HG03460 (cell line): ENCODE results near the gene PIM2.

Source experiments
- ATAC-seq: cut with Tn5 transposase; IDR thresholded peaks from one replicate; pipeline ENCODE4 v1.9.1; 2021; ENCODE audit not compliant: unreplicated experiment

PIM2 gene

DNA sequence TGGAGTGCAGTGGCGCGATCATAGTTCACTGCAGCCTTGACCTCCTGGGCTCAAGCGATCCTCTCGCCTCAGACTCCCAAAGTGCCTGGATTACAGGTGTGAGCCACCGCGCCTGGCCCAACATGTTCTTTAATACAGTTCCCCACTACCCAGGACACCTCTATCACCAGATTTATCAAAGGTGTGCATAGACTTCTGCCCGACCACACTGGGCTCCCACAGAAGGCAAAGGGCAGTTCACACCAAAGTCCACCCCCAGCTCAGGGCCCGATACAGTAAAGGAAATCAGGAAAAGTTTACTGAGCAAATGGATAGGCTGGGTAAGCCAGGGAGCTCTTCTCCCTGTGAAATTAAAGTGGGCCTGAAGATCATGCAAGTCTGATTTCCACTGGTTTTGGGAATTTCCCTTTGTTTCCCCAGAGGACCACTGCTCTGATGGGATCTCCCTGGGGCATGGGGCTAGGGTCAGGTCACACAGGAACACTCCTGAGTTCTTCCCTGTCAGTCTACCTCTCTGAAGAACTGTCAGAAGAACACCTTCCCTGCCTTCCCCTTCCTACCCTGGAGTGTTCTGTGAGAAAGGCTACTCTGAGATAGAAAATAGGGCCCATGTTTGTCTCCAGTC is 17.7 kb upstream of the PIM2 start:
- ATAC-seq = peak; percentile 3

DNA sequence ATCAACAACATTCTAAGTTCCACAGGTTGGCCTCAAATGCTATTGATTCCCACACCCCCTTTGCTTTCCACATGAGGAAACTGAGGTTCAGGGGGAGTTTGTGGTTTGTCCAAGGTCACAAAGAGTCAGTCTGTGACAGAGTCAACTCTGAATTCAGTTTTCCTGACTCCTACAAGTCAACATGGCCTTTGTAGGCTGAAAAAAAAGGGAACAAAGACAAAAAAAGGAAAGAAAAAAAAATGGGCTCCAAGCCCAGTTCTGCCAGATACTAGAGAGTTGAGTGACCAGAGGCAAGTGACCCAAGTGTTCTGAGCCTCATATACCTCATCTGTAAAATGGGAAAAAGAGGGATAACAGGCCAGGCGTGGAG is 16.5 kb upstream of the PIM2 start:
- no peak for ATAC-seq

- ATAC-seq = no peak
Measured at GRCh38 chrX:48934581-48935300, 15.9 kb upstream of the PIM2 start.

DNA sequence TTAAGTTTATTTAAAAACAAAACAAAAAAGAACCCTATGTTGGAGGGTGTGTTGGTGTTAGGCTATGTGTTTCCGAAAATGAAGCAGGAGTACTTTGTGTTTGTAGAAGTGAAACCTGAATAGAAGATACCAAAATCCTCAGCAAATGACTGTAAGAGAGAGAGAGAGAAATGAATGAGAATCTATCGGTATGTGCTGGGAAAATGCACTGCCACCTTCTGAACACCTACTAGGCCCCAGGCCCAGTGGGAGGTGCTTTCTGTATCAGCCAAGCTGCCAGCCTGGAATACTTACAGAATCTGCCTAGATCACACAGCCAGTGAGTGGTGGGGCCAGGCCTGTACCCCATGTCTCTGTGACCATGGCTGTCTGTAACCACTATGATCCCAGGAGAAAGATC is 14.9 kb upstream of the PIM2 start:
- no peak for ATAC-seq

- ATAC-seq = no peak
Measured at GRCh38 chrX:48927736-48928382, 9.0 kb upstream of the PIM2 start.

GRCh38 chrX:48927123-48927522 is 8.3 kb upstream of the PIM2 start:
- no peak for ATAC-seq

DNA sequence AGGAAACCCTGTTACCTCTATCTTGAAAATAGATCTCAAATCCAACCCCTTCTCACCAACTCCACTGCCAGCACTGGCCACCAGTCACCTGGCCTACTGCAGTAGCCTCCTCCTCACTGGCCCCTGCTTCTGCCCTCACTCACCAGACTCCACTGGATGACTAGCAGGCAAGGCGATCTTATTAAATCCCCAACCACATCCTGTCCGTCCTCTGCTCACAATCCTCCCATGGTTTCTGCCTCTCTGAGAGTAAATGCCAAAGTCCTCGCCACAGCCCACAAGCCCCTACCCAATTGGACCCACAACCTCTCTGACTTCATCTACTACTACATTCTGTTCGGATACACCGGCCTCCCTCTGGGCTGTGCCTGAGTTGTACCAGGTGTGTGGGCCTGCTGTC is 5.4 kb upstream of the PIM2 start:
- no peak for ATAC-seq

DNA sequence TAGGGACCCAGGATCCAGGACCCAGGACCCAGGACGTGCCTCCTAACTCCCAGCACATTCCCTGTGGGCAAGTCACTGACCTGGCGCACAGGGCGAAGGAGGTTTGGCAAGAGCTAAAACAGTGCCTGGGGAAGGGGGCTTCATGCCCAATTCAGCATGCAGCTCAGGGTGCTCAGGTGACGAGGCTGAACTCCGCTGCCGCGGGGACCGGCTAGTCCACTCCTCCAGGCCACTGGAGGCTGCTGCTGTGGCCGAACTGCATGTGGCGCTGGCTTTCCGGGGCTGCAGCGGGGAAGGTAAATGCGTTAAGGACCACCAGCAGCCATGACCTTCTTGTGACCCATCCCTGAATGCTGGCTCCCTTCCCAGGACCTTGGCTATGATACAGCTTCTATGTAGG is 4.9 kb upstream of the PIM2 start:
- no peak for ATAC-seq

GRCh38 chrX:48920718-48921104 is 1.9 kb upstream of the PIM2 start:
- no peak for ATAC-seq

DNA sequence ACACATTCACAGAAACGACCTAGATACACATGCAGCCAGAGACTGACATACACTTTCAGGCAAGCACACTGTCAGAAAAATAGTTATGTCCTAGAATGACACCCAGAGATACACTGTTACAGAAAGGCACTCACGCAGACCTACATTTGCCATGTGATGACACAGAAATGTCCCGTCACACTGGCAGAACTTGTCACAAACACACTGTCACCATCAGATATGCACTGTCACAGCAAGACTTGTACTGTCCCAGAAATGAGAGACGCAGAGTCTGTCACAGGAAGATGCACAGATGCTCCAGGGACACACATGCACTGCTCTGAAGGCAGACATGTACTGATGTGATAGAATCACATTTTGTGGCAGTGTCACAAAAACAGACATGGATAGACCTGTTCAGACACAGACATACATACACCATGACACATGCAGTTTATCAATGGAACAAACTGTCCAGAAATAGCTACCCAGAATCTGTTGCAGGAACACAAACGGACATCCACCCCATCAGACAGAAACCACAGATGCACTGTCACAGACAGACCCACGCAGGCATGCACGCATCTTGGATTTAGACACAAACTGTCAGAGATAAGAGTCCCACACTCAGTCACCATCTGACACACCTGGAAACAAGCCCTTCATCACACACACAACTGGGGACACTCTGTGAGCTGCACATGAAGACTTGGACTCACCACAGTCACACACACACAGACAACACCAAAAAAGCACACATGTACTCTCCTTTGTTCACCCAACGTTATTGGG is 1.3 kb upstream of the PIM2 start:
- no peak for ATAC-seq

GRCh38 chrX:48919360-48919841 is 577 bp upstream of the PIM2 start:
- peak; percentile 21 for ATAC-seq

GRCh38 chrX:48918301-48918642 is 552 bp downstream of the PIM2 start:
- ATAC-seq = no peak

DNA sequence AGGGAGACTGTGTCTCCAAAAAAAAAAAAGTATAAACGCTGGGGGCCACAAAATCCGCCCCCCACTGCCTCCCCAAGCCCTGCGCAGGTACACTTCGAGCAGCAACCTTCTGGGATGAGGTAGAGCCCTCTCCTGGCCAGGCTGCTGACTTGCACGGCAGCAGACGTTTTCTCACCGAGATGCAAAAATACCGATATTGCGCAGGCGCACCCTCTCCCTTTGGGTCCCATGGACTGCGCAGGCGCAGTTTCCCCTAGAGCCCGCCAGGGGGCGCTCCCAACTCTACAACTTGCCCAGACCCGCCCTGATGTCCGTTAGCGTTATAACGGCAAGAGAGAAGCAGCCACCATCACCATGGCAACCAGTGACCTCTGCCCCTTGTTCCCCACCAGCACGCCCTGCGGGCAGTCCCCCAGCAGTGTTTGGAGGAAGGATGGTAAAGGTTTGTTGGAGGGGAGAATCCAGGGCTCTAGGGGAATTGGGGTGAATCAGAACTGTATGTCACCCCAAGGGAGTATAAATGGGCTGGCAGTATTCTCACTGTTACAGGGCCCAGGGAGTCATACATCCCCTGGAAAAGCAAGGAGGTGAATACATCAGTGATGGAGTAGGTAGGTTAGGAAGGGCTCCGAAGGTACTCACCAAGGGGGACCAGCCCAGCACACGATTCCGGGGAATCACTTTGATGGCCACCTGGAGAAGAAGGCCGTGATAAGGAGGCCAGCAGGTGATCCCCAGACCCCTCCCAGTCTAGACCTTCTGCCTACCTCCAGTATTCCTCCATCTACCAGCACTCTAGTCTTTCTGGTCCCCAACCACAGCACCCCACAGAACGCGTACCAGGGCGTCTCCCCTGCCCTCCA is 1.5 kb downstream of the PIM2 start:
- ATAC-seq = peak; percentile 32

DNA sequence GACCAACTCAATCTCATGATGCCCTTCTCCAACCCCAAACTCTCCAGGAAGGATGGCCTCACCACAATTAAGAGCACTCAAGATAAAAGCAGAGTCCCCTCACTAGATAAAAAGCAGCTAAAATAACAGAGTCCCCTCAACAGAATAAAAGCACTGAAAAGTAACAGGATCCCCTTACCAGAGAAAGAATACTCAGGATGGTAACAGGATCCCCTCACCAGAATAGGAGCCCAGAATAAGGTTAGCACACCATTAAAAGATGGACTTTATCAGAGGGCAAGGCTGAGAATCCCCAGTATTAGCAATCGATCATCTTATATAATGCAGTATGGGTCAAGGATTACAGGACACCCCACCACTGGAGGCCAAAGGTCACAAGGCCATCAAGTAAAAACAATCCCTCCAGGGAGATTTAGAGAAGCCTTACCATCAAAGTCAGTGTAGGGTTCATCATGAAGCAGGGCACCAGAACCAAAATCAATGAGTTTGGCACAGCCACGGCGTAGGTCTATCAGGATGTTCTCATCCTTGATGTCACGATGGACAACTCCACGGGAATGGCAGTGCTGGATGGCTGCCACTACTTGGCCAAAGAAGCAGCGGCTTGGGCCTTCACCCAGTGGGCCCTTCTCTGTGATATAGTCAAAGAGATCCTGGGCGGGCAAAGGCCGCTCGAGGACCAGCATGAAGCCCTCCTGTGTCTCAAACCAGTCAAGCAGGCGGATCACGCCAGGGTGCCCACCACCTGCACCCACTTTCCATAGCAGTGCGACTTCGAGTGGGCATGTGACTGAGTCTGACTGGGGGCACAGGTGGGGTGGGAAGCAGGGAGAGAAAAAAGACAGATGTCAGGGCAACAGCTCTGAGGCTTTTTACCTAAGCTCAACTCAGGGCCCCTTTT is 4.0 kb downstream of the PIM2 start:
- no peak for ATAC-seq

GRCh38 chrX:48913605-48914366 is 5.0 kb downstream of the PIM2 start:
- ATAC-seq = no peak

DNA sequence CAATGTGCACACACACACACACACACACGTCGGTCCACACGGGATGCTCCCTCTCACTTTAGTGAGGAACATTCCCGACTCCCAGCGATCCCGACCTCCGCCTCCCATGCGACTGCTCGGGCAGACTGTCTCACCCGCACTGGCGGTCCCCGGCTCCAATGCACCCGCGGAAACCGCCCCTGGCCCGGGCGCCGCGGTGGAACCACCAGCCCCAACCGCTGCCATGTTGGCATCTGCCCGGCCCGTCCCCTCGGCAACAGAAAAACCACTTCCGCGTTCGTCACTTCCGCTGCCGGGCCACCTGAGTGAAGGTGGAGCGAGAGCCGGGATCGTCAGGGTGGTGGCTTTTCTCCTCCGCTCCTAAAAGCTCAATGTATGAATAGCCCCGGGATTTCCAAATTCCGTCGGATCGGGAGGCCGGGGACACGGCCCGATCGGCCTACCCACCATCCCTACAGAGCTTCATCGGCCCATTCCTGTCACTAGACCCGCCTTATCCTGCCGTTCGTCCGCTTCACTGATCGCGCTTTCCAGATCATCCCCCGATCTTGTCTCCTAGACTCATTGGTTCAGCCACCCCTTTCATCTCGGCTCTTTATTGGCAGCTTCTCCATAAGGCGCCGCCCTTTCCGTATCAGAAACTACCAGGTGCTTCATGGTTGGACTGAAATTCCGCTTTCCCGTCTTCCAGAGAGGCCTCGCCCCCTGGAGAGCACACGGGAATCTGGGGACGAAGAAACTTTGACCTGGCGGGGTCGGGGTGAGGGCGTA is 7.2 kb downstream of the PIM2 start, which contains the start of gene SLC35A2:
SLC35A2 (minus strand) TSS at position 235 of the 771 bp plus-strand sequence; CDS start at position 225, 10 bp downstream.
- ATAC-seq = peak; percentile 71

DNA sequence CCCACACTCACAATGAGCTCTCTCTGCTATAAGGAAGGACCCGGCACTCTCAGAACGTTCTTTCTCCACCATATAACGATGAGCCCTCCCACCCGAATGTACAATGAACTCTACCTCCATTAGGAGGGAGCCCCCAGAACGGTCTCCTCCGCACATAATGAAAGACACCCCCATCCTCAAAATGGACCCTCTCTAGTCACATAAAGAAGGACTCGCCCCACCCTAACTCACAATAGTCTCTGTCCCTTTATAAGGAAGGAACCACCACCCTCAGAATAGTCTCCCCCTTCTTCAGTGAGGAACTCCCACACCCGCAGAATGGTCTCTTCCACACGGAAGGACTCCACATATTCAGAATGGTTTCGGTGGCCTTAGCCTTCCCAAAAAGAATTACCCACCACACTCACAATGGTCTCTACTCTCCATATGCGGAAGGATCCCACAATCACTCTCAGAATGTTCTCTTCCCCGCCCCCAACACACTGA is 7.9 kb downstream of the PIM2 start:
- ATAC-seq = no peak
